Measurements from ENCODE around the gene VCAN. TPM values are rescaled to one million over a fixed set of nuclear protein-coding genes. Genes with fewer than 3 reads are reported as not detected.

The VCAN gene
- total RNA-seq, 1 donor from 2014 or later = 71.2 TPM

- H3K36me3 ChIP-seq = no peaks in the 10 kb centered on the region
- no peaks in the 10 kb centered on the region for H3K27me3 ChIP-seq
- H3K4me1 ChIP-seq = no peaks in the 10 kb centered on the region
- no peaks in the 10 kb centered on the region for H3K9me3 ChIP-seq
- no peak overlapping the region for H3K4me3 ChIP-seq
- TF ChIP-seq POLR2A (IDR thresholded peaks at IDR 0.05) = no peak
- no peak for TF ChIP-seq CTCF (IDR thresholded peaks at IDR 0.05)
- no peak for TF ChIP-seq POLR2AphosphoS5 (IDR thresholded peaks at IDR 0.05; ENCODE audit: insufficient read depth in 1 of 2, low read depth in 1 of 2)
- DNase-seq (ENCODE audit: extremely low spot score in 2 of 2) = no peak
- H3K27ac ChIP-seq = no peak overlapping the region
- intact Hi-C loops (cut with DNase I) = no loop called here
These were observed 112.3 kb downstream of the VCAN start for GRCh38 chr5:83583859-83584258.

- intact Hi-C loops (cut with DNase I) = no loop called here
- Histone ChIP-seq H3K4me1 (no peaks in the 10 kb centered on the region), H3K4me3 (no peak overlapping the region), H3K27me3 (no peaks in the 10 kb centered on the region), H3K36me3 (no peaks in the 10 kb centered on the region), H3K9me3 (no peaks in the 10 kb centered on the region), H3K27ac (no peak overlapping the region)
- no peak for TF ChIP-seq POLR2A (IDR thresholded peaks at IDR 0.05)
- TF ChIP-seq POLR2AphosphoS5 (IDR thresholded peaks at IDR 0.05; ENCODE audit: insufficient read depth in 1 of 2, low read depth in 1 of 2) = no peak
- no peak for DNase-seq (ENCODE audit: extremely low spot score in 2 of 2)
These were observed 115.6 kb downstream of the VCAN start for GRCh38 chr5:83586874-83587776.

- Histone ChIP-seq H3K27ac (no peak overlapping the region), H3K36me3 (no peaks in the 10 kb centered on the region), H3K4me3 (no peak overlapping the region), H3K4me1 (no peaks in the 10 kb centered on the region), H3K27me3 (no peaks in the 10 kb centered on the region), H3K9me3 (no peaks in the 10 kb centered on the region)
- TF ChIP-seq POLR2AphosphoS5 (IDR thresholded peaks at IDR 0.05; ENCODE audit: insufficient read depth in 1 of 2, low read depth in 1 of 2) = no peak
- DNase-seq (ENCODE audit: extremely low spot score in 2 of 2) = no peak
- intact Hi-C loops (cut with DNase I) = no loop called here
These were observed 118.2 kb downstream of the VCAN start for GRCh38 chr5:83589786-83590185.

GRCh38 chr5:83590966-83591365 lies 119.4 kb downstream of the VCAN start:
- no peak overlapping the region for H3K4me3 ChIP-seq
- no peak for DNase-seq (ENCODE audit: extremely low spot score in 2 of 2)
- no peak overlapping the region for H3K27ac ChIP-seq
- intact Hi-C loops (cut with DNase I) = no loop called here
- no peaks in the 10 kb centered on the region for H3K27me3 ChIP-seq
- no peaks in the 10 kb centered on the region for H3K9me3 ChIP-seq
- no peaks in the 10 kb centered on the region for H3K36me3 ChIP-seq
- TF ChIP-seq POLR2A (IDR thresholded peaks at IDR 0.05) (no peak), POLR2AphosphoS5 (IDR thresholded peaks at IDR 0.05; ENCODE audit: insufficient read depth in 1 of 2, low read depth in 1 of 2) (no peak), CTCF (IDR thresholded peaks at IDR 0.05) (no peak)
- H3K4me1 ChIP-seq = no peaks in the 10 kb centered on the region

- H3K4me3 ChIP-seq = no peak overlapping the region
- H3K36me3 ChIP-seq = no peaks in the 10 kb centered on the region
- no peak for DNase-seq (ENCODE audit: extremely low spot score in 2 of 2)
- H3K9me3 ChIP-seq = no peaks in the 10 kb centered on the region
- intact Hi-C loops (cut with DNase I) = no loop called here
- H3K27me3 ChIP-seq = no peaks in the 10 kb centered on the region
- H3K27ac ChIP-seq = no peak overlapping the region
- no peak for TF ChIP-seq POLR2AphosphoS5 (IDR thresholded peaks at IDR 0.05; ENCODE audit: insufficient read depth in 1 of 2, low read depth in 1 of 2)
- TF ChIP-seq POLR2A (IDR thresholded peaks at IDR 0.05) = no peak
- TF ChIP-seq CTCF (IDR thresholded peaks at IDR 0.05) = no peak
- no peaks in the 10 kb centered on the region for H3K4me1 ChIP-seq
These were observed 123.7 kb downstream of the VCAN start for GRCh38 chr5:83595217-83595616.

- DNase-seq (ENCODE audit: extremely low spot score in 2 of 2) = no peak
- intact Hi-C loops (cut with DNase I) = no loop called here
- Histone ChIP-seq H3K4me1 (no peaks in the 10 kb centered on the region), H3K4me3 (no peak overlapping the region), H3K36me3 (no peaks in the 10 kb centered on the region), H3K27ac (no peak overlapping the region), H3K9me3 (no peaks in the 10 kb centered on the region), H3K27me3 (no peaks in the 10 kb centered on the region)
- TF ChIP-seq POLR2A (IDR thresholded peaks at IDR 0.05) (no peak), POLR2AphosphoS5 (IDR thresholded peaks at IDR 0.05; ENCODE audit: insufficient read depth in 1 of 2, low read depth in 1 of 2) (no peak), CTCF (IDR thresholded peaks at IDR 0.05) (no peak)
These were observed 136.6 kb downstream of the VCAN start for GRCh38 chr5:83608122-83608521.
